ENCODE measurements around the gene AFF4.
"Not testable (repeated sequence)": the region's sequence is repeated elsewhere in the genome, so short reads cannot be mapped to it uniquely, and the experiment has no call there.

AFF4 gene

GRCh38 chr5:132884548-132884947, 78.9 kb downstream of the AFF4 start:
- DNase-seq: no peak

- no peak for DNase-seq
Measured at GRCh38 chr5:132883261-132883834, 80.1 kb downstream of the AFF4 start.

- no peak for DNase-seq
Measured at GRCh38 chr5:132877938-132878337, 85.5 kb downstream of the AFF4 start.

- no peak for DNase-seq
Measured at GRCh38 chr5:132877466-132877865, 86.0 kb downstream of the AFF4 start.

GRCh38 chr5:132876020-132876759, 87.2 kb downstream of the AFF4 start:
- DNase-seq: no peak

GRCh38 chr5:132873930-132874271, 89.5 kb downstream of the AFF4 start:
- DNase-seq: no peak

GRCh38 chr5:132873119-132873929, 90.1 kb downstream of the AFF4 start, which contains the start of gene LEAP2:
TSS of gene LEAP2 (plus strand) at chr5:132873668. CDS start at chr5:132873695, 27 bp downstream.
- DNase-seq: no peak

- DNase-seq: no peak
Measured at GRCh38 chr5:132872788-132873118, 90.7 kb downstream of the AFF4 start.

GRCh38 chr5:132871459-132872284, 91.8 kb downstream of the AFF4 start:
- DNase-seq: no peak

- DNase-seq: no peak
Measured at GRCh38 chr5:132870801-132871200, 92.6 kb downstream of the AFF4 start.

- DNase-seq: no peak
Measured at GRCh38 chr5:132868754-132869153, 94.7 kb downstream of the AFF4 start.

- no peak for DNase-seq
Measured at GRCh38 chr5:132867046-132867451, 96.4 kb downstream of the AFF4 start.

- peak; percentile 86 for DNase-seq
Measured at GRCh38 chr5:132866342-132867045, 96.9 kb downstream of the AFF4 start, which contains the start of the genes GDF9 and UQCRQ. TSS of gene GDF9 (minus strand) at chr5:132866469. CDS start at chr5:132864533, 1,936 bp downstream. TSS of gene UQCRQ (plus strand) at chr5:132866642. CDS start at chr5:132866882, 240 bp downstream.

GRCh38 chr5:132865668-132866341, 97.6 kb downstream of the AFF4 start:
- DNase-seq: no peak

GRCh38 chr5:132860742-132861141, 102.7 kb downstream of the AFF4 start:
- no peak for DNase-seq

GRCh38 chr5:132859889-132860437, 103.5 kb downstream of the AFF4 start:
- DNase-seq: no peak

GRCh38 chr5:132856011-132856410, 107.4 kb downstream of the AFF4 start:
- no peak for DNase-seq

GRCh38 chr5:132854992-132855391, 108.4 kb downstream of the AFF4 start:
- DNase-seq: not testable (repeated sequence)

GRCh38 chr5:132854301-132854700, 109.1 kb downstream of the AFF4 start:
- no peak for DNase-seq

- DNase-seq: no peak
Measured at GRCh38 chr5:132853790-132854189, 109.6 kb downstream of the AFF4 start.

- DNase-seq: no peak
Measured at GRCh38 chr5:132853323-132853722, 110.1 kb downstream of the AFF4 start.

All from NCI-H1417 treated with DMSO at 0.1 percent for 48 hours (cell line).